PC-9 (cell line): Measurements from ENCODE around the gene FLT4. TPM values are rescaled to one million over a fixed set of nuclear protein-coding genes. Genes with fewer than 3 reads are reported as not detected.

Experiments
- BruUV-seq: library from RNA; stranded (reverse); fragments of 400-500 nt; replicated peaks from 2 replicates; lab custom pipeline; 2021; lab: Mats Ljungman, UMichigan
- CTCF ChIA-PET: fragments of 300-600 bp; sonication (Branson Sonifier 250); formaldehyde crosslinking; loops from one replicate; lab custom pipeline; 2022; ENCODE audit warnings: antibody characterized with exemption; lab: Charles Lee
- POLR2A ChIA-PET: fragments of 300-600 bp; sonication (Branson Sonifier 250); formaldehyde crosslinking; loops from one replicate; lab custom pipeline; 2022; ENCODE audit warnings: antibody characterized with exemption; ENCODE audit not compliant: unreplicated experiment; lab: Charles Lee
- DNase-seq, 2 experiments: peaks; one replicate each; pipeline versions ENCODE4 v3.0.0 to v3.0.0-alpha.2; 2015 to 2022; ENCODE audit warnings: mixed read lengths in 1 of 2
- H2AFZ ChIP-seq: fragments of 200-600 bp; sonication (generic); 2 replicates; pipeline ENCODE4 v1.8.1; 2017; ENCODE audit warnings: antibody characterized with exemption
- H3F3A ChIP-seq: fragments of 200-600 bp; sonication (generic); 2 replicates; pipeline ENCODE4 v1.8.1; 2017; ENCODE audit warnings: antibody characterized with exemption, mild to moderate bottlenecking, low read depth; ENCODE audit not compliant: insufficient read depth
- H3K27ac ChIP-seq: fragments of 200-600 bp; sonication (generic); 2 replicates; pipeline ENCODE4 v1.6.1; 2016; ENCODE audit warnings: mixed run types
- H3K27me3 ChIP-seq: fragments of 200-600 bp; sonication (generic); 2 replicates; pipeline ENCODE4 v1.6.1; 2016; ENCODE audit warnings: low read depth, mixed run types; ENCODE audit not compliant: insufficient read depth
- H3K36me3 ChIP-seq: fragments of 200-600 bp; sonication (generic); 2 replicates; pipeline ENCODE4 v1.6.1; 2016; ENCODE audit warnings: low read depth, mixed run types
- H3K4me1 ChIP-seq: fragments of 200-600 bp; sonication (generic); replicated peaks from 2 replicates; pipeline ENCODE4 v1.6.1; 2016; ENCODE audit warnings: mixed run types; ENCODE audit not compliant: insufficient read depth
- H3K4me2 ChIP-seq: fragments of 200-600 bp; sonication (generic); 2 replicates; pipeline ENCODE4 v1.6.1; 2017; ENCODE audit warnings: mixed run types
- H3K4me3 ChIP-seq: fragments of 200-600 bp; sonication (generic); 2 replicates; pipeline ENCODE4 v1.6.1; 2016; ENCODE audit warnings: mixed run types
- H3K79me2 ChIP-seq: fragments of 200-600 bp; sonication (generic); 2 replicates; pipeline ENCODE4 v1.6.1; 2017; ENCODE audit warnings: low read depth, mixed run types
- H3K9me2 ChIP-seq: fragments of 200-600 bp; sonication (generic); 2 replicates; pipeline ENCODE4 v1.8.1; 2017; ENCODE audit warnings: mild to moderate bottlenecking; ENCODE audit not compliant: insufficient read depth
- H3K9me3 ChIP-seq: fragments of 200-600 bp; sonication (generic); 2 replicates; pipeline ENCODE4 v1.8.1; 2016; ENCODE audit warnings: low read depth; ENCODE audit not compliant: insufficient read depth
- H4K20me1 ChIP-seq: fragments of 200-600 bp; sonication (generic); 2 replicates; pipeline ENCODE4 v1.8.1; 2017; ENCODE audit not compliant: insufficient read depth
- EZH2 ChIP-seq: fragments of 200-600 bp; sonication (generic); IDR thresholded peaks from 2 replicates; pipeline ENCODE4 v1.8.0; 2017; ENCODE audit warnings: antibody characterized with exemption, low read depth
- intact Hi-C: fragments of 100-400 bp; cut with micrococcal nuclease; formaldehyde crosslinking; loops from one replicate; pipeline ENCODE4 v1.10.0; 2022; ENCODE audit not compliant: unreplicated experiment
- total RNA-seq: library from RNA; stranded (reverse); gene quantifications from 2 replicates; pipeline ENCODE4 v1.2.3, GENCODE V29; 2021
- TF ChIP-seq, protein P1 (sequence below): fragments of 200-600 bp; sonication (generic); conservative IDR thresholded peaks from 2 replicates; pipeline ENCODE4 v1.6.1; 2017; ENCODE audit warnings: mixed run types, antibody characterized with exemption, mild to moderate bottlenecking, moderate library complexity

The FLT4 gene
- total RNA-seq, 1 experiment from 2014 or later, result not detected

DNA sequence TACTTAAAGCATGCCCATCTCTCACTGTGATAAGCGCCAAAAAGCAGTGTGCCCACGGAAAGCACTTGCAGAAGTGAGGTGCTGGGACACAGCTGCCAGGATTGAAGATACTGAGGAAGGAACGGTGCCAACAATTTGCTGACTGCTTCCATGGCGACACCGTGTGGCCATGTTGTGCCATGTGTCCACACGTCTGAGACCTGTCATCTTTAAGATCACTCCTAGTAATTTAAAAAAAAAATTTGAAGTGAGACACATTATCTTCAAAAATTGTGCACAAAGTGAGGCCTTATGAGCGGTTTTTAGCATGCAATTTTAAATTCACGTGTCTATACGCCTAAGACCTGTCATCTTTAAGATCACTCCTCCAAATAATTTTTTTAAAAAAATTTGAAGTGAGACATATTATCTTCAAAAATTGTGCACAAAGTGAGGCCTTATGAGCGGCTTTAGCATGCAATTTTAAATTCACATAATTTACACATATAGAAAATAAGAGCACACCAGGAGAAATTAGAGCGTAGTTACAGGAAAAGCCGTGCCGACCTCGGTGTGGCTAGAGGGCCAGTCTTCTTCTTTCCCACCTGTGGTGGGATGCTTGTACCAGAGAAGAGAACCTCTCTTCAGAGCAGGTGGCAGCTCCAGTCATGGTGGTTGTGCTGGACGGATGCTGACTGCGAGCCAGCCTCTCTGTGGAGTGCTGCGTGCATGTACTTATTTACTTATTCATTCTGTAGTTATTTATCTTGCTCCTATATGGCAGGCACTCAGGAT, 21.4 kb upstream of the FLT4 start:
- Histone ChIP-seq H4K20me1 (no peaks in the 10 kb centered on the region), H3K4me2 (no peak overlapping the region), H3K9me3 (no peaks in the 10 kb centered on the region), H3K4me1 (no peaks in the 10 kb centered on the region), H3F3A (no peaks in the 10 kb centered on the region), H2AFZ (no peak overlapping the region), H3K9me2 (no peaks in the 10 kb centered on the region), H3K79me2 (no peaks in the 10 kb centered on the region), H3K36me3 (no peaks in the 10 kb centered on the region), H3K27me3 (peaks cover 29% of the 10 kb centered on the region), H3K27ac (no peak overlapping the region), H3K4me3 (no peak overlapping the region)
- ChIA-PET CTCF (interaction anchor here (0.7 kb wide), 1 partner anchor 64 kb away, joined by 4 read pairs; no protein-coding TSS in a partner anchor), POLR2A (no interaction called here)
- intact Hi-C loops, result loop anchor here (1.0 to 5.0 kb wide), 2 partner anchors 377 to 543 kb away; no protein-coding TSS in a partner anchor
- DNase-seq, result peak in 1 of 2 experiments; percentile 52
- TF ChIP-seq EZH2, result no peak
- TF ChIP-seq, protein P1, sequence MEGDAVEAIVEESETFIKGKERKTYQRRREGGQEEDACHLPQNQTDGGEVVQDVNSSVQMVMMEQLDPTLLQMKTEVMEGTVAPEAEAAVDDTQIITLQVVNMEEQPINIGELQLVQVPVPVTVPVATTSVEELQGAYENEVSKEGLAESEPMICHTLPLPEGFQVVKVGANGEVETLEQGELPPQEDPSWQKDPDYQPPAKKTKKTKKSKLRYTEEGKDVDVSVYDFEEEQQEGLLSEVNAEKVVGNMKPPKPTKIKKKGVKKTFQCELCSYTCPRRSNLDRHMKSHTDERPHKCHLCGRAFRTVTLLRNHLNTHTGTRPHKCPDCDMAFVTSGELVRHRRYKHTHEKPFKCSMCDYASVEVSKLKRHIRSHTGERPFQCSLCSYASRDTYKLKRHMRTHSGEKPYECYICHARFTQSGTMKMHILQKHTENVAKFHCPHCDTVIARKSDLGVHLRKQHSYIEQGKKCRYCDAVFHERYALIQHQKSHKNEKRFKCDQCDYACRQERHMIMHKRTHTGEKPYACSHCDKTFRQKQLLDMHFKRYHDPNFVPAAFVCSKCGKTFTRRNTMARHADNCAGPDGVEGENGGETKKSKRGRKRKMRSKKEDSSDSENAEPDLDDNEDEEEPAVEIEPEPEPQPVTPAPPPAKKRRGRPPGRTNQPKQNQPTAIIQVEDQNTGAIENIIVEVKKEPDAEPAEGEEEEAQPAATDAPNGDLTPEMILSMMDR, result peak; percentile 72
- BruUV-seq, result no TSS peak

DNA sequence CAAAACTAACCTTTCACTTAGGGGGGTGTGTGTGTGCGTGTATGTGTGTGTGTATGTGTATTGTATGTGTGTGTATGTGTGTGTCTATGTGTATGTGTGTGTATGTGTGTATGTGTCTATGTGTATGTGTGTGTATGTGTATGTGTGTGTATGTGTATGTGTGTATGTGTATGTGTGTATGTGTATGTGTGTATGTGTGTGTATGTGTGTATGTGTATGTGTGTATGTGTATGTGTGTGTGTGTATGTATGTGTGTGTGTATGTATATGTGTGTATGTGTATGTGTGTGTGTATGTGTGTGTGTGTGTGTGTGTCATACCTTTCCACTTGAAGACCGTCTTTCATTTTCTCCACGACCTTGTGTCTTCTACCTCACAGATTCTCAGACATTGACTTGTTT, 20.8 kb upstream of the FLT4 start:
- CTCF ChIA-PET, result interaction anchor here (0.7 kb wide), 1 partner anchor 64 kb away, joined by 4 read pairs; no protein-coding TSS in a partner anchor
- no peaks in the 10 kb centered on the region for H3K36me3 ChIP-seq

DNA sequence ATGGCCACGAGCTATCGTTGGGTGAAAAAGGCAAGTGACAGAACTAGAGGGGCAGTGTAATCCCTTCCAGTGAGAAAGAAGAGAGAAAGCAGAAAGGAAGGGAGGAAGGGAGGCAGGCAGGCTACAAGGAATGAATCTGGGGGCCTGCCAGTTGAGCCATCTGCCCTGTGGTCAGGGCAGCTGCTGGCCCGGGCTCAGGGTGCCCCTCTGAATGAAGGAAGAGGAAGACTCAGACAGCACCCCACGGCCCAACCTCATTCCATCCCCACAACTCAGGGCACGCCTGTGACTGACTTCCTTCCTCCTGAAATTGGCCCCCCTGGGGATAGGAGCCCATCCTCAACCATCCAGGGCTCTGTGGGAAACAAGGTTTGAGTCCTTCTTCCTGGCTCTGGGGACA, 20.3 kb upstream of the FLT4 start:
- Histone ChIP-seq H3K4me3 (no peak overlapping the region), H3F3A (no peaks in the 10 kb centered on the region), H2AFZ (no peak overlapping the region), H3K27ac (no peak overlapping the region), H3K27me3 (peaks cover 33% of the 10 kb centered on the region), H3K9me2 (no peaks in the 10 kb centered on the region), H3K79me2 (no peaks in the 10 kb centered on the region), H4K20me1 (no peaks in the 10 kb centered on the region), H3K4me2 (no peak overlapping the region), H3K36me3 (no peaks in the 10 kb centered on the region), H3K4me1 (no peaks in the 10 kb centered on the region), H3K9me3 (no peaks in the 10 kb centered on the region)
- TF ChIP-seq, protein P1, result no peak
- TF ChIP-seq EZH2, result no peak
- ChIA-PET POLR2A (no interaction called here), CTCF (no interaction called here)
- BruUV-seq, result no TSS peak
- intact Hi-C loops, result loop anchor here (1.0 to 5.0 kb wide), 2 partner anchors 376 to 542 kb away; no protein-coding TSS in a partner anchor
- no peak for DNase-seq

More for the DNA sequence above, 20.8 kb upstream of the FLT4 start:
- no peaks in the 10 kb centered on the region for H4K20me1 ChIP-seq
- POLR2A ChIA-PET, result no interaction called here
- no peak overlapping the region for H3K27ac ChIP-seq
- no peak overlapping the region for H3K4me3 ChIP-seq
- peaks cover 29% of the 10 kb centered on the region for H3K27me3 ChIP-seq
- no peaks in the 10 kb centered on the region for H3K4me1 ChIP-seq
- no peak overlapping the region for H2AFZ ChIP-seq
- BruUV-seq, result no TSS peak
- no peak overlapping the region for H3K4me2 ChIP-seq
- H3K79me2 ChIP-seq, result no peaks in the 10 kb centered on the region
- intact Hi-C loops, result loop anchor here (1.0 to 5.0 kb wide), 2 partner anchors 377 to 543 kb away; no protein-coding TSS in a partner anchor
- H3K9me3 ChIP-seq, result no peaks in the 10 kb centered on the region
- H3K9me2 ChIP-seq, result no peaks in the 10 kb centered on the region
- H3F3A ChIP-seq, result no peaks in the 10 kb centered on the region
- TF ChIP-seq EZH2, result no peak
- TF ChIP-seq, protein P1, result no peak
- DNase-seq, result no peak
